Fibroblast of villous mesenchyme (primary cell): ENCODE results near the gene STATH. TPM values are rescaled to one million over a fixed set of nuclear protein-coding genes. Genes with fewer than 3 reads are reported as not detected.

ENCODE experiments used
- DNase-seq: peaks from one replicate; pipeline ENCODE4 v3.0.0-alpha.2; 2010; ENCODE audit warnings: low read depth
- H3K4me3 ChIP-seq: 2 replicates; pipeline ENCODE4 v1.5.1; 2011; ENCODE audit warnings: low read depth, mild to moderate bottlenecking, low read length
- CTCF ChIP-seq: IDR thresholded peaks from 2 replicates; pipeline ENCODE4 v1.5.1; 2012; ENCODE audit warnings: low read depth, mild to moderate bottlenecking, low read length; ENCODE audit not compliant: insufficient read depth
- total RNA-seq: library from RNA; depleted of rRNA; stranded (reverse); fragments of >200 nt; gene quantifications from 2 replicates; pipeline ENCODE4 v1.2.3, GENCODE V29; 2012

Gene STATH
- not detected in 2 replicates for total RNA-seq

- DNase-seq = no peak
- H3K4me3 ChIP-seq = no peak within 1 kb of the TSS
- TF ChIP-seq CTCF = no peak
Measured at GRCh38 chr4:69995526-69996016, at the start of gene STATH. Gene STATH (plus strand): TSS chr4:69995966. CDS start chr4:69998438, 2,472 bp downstream.

- H3K4me3 ChIP-seq = no peak overlapping the region
- DNase-seq = no peak
- TF ChIP-seq CTCF = no peak
Measured at GRCh38 chr4:69951602-69952001, 44.2 kb upstream of the STATH start.

- no peak for TF ChIP-seq CTCF
- H3K4me3 ChIP-seq = no peak overlapping the region
- no peak for DNase-seq
Measured at GRCh38 chr4:69957209-69957608, 38.6 kb upstream of the STATH start.

- DNase-seq = no peak
- H3K4me3 ChIP-seq = no peak within 1 kb of the TSS
- TF ChIP-seq CTCF = no peak
Measured at GRCh38 chr4:69965628-69966027, 30.1 kb upstream of the STATH start, which contains the start of gene CSN2. Gene CSN2 (minus strand): TSS chr4:69965728. CDS start chr4:69960995, 4,733 bp downstream.

- DNase-seq = no peak
- H3K4me3 ChIP-seq = no peak overlapping the region
- no peak for TF ChIP-seq CTCF
Measured at GRCh38 chr4:69970071-69970470, 25.7 kb upstream of the STATH start.

- no peak overlapping the region for H3K4me3 ChIP-seq
- TF ChIP-seq CTCF = no peak
- no peak for DNase-seq
Measured at GRCh38 chr4:69974631-69975030, 21.1 kb upstream of the STATH start.

GRCh38 chr4:69977582-69977981 lies 18.2 kb upstream of the STATH start:
- no peak overlapping the region for H3K4me3 ChIP-seq
- no peak for DNase-seq
- TF ChIP-seq CTCF = no peak
